Natural killer cell (primary cell): Measurements from ENCODE around the gene SIRPB1. TPM values are rescaled to one million over a fixed set of nuclear protein-coding genes. Genes with fewer than 3 reads are reported as not detected.

Experiments used
- ATAC-seq, 3 donors: fragments of 150-1000 bp in 2 of 3; fragments of 200-7000 bp in 1 of 3; cut with Tn5 transposase; 1 replicate in 1 of 3; 2 replicates in 2 of 3; pipeline ENCODE4 v1.10.0; 2021; ENCODE audit warnings: mild to moderate bottlenecking in 2 of 3, moderate library complexity in 2 of 3
- DNase-seq, 2 donors: peaks; one replicate each; pipeline versions ENCODE4 v3.0.0 to v3.0.0-alpha.2; 2013 to 2021; ENCODE audit warnings: mixed read lengths in 1 of 2
- H3K27ac ChIP-seq: one replicate; pipeline ENCODE4 v1.5.1; 2013; ENCODE audit warnings: mild to moderate bottlenecking, low read length
- H3K27me3 ChIP-seq: one replicate; pipeline ENCODE4 v1.6.1; 2013; ENCODE audit warnings: low read length; ENCODE audit not compliant: control insufficient read depth, insufficient read depth
- H3K36me3 ChIP-seq: one replicate; pipeline ENCODE4 v1.6.1; 2013; ENCODE audit warnings: low read length; ENCODE audit not compliant: control insufficient read depth, insufficient read depth
- H3K4me1 ChIP-seq: one replicate; pipeline ENCODE4 v1.6.1; 2013; ENCODE audit warnings: low read length; ENCODE audit not compliant: control insufficient read depth, insufficient read depth
- H3K4me3 ChIP-seq: one replicate; pipeline ENCODE4 v1.5.1; 2013; ENCODE audit warnings: low read length
- H3K9me3 ChIP-seq: one replicate; pipeline ENCODE4 v1.6.1; 2013; ENCODE audit warnings: low read length; ENCODE audit not compliant: control insufficient read depth, insufficient read depth
- H3K27ac Mint-ChIP-seq, 2 donors: one replicate each; pipeline ENCODE4 v1.8.0; 2022; ENCODE audit warnings: mild to moderate bottlenecking in 2 of 2, mixed read lengths in 2 of 2, moderate library complexity in 1 of 2
- H3K27me3 Mint-ChIP-seq, 2 donors: one replicate each; pipeline ENCODE4 v1.8.0; 2022; ENCODE audit warnings: low read depth in 2 of 2, mixed read lengths in 2 of 2
- H3K36me3 Mint-ChIP-seq: one replicate; pipeline ENCODE4 v1.8.0; 2022; ENCODE audit warnings: mixed read lengths
- H3K4me1 Mint-ChIP-seq, 2 donors: one replicate each; pipeline ENCODE4 v1.8.0; 2022; ENCODE audit warnings: mixed read lengths in 2 of 2
- H3K4me3 Mint-ChIP-seq: one replicate; pipeline ENCODE4 v1.8.0; 2022; ENCODE audit warnings: mild to moderate bottlenecking, moderate library complexity, mixed read lengths
- H3K9me3 Mint-ChIP-seq, 2 donors: one replicate each; pipeline ENCODE4 v1.8.0; 2022; ENCODE audit warnings: mixed read lengths in 2 of 2
- CTCF ChIP-seq: fragments of 200-600 bp; IDR thresholded peaks from one replicate; pipeline ENCODE4 v1.8.0; 2022; ENCODE audit warnings: antibody characterized with exemption
- WGBS: methylation state at CpG from one replicate; pipeline ENCODE4 v1.1.7; 2013; ENCODE audit warnings: missing lambda C conversion rate; ENCODE audit not compliant: insufficient coverage; 5-methylcytosine and 5-hydroxymethylcytosine counted together
- intact Hi-C: fragments of 100-400 bp; cut with micrococcal nuclease; formaldehyde crosslinking; loops from one replicate; pipeline ENCODE4 v1.14.2; 2022
- total RNA-seq, 4 donors: library from RNA; stranded (reverse); fragments of 120-200 nt in 1 of 4; gene quantifications; one replicate each; pipeline versions ENCODE4 v1.2.3 to v1.2.4, GENCODE V29; 2013 to 2022

SIRPB1 gene
- 1 to 10 TPM; 2.6 to 7.2 (median 5.3) TPM for total RNA-seq
- 4.1 TPM for total RNA-seq (2013)

DNA sequence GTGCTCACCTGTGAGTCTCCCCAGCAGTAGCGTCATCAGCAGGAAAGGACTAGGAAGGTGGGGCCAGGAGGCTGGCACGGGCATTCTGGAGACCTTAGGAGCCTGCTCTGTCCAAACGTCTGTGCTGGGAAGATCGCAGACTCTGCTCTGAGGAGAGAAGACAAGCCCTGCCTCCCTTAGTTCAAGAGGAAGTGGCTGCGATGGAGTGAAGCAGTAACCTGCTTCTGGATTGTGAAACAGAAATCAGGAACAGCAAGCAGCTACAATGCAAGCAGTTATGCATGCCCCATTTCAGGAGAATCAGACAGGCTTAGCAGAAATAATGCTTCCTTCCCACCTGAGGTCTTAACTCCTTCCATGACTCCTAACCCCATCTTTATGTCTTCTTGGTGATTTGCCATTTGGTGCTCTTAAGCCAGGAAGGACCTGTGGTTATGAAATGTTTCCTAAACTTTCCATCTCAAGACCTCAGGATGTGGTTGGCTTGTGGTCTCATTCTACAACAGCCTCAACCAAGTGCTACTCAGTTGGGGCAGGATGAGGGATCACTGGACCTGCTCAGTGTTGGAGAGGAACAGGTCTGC, at the start of gene SIRPB1:
TSS of gene SIRPB1 (minus strand) at position 149 of the 584 bp plus-strand sequence. CDS start at position 84, 65 bp downstream.
- 26% methylated on average over 5 of the region's 5 CpGs for WGBS
- H3K4me3 Mint-ChIP-seq, result no peak within 1 kb of the TSS
- peaks cover 32 to 38% of the 10 kb centered on the region in 2 donors for H3K4me1 Mint-ChIP-seq
- Histone ChIP-seq H3K27ac (no peak within 1 kb of the TSS), H3K4me1 (peaks cover 35% of the 10 kb centered on the region), H3K4me3 (no peak within 1 kb of the TSS), H3K9me3 (no peaks in the 10 kb centered on the region), H3K27me3 (no peaks in the 10 kb centered on the region), H3K36me3 (no peaks in the 10 kb centered on the region)
- H3K27ac Mint-ChIP-seq, result no peak within 1 kb of the TSS
- ATAC-seq, result peak in 1 of 3 donors; percentile 69
- DNase-seq, result peak in 1 of 2 donors; percentile 20
- intact Hi-C loops, result loop anchor here (10.0 kb wide), 1 partner anchor 55 kb away; no protein-coding TSS in a partner anchor
- peaks cover 0 to 2% of the 10 kb centered on the region in 2 donors for H3K9me3 Mint-ChIP-seq
- peaks cover 0 to 2% of the 10 kb centered on the region in 2 donors for H3K27me3 Mint-ChIP-seq
- TF ChIP-seq CTCF, result no peak
- H3K36me3 Mint-ChIP-seq, result no peaks in the 10 kb centered on the region

GRCh38 chr20:1669304-1669703, 49.5 kb upstream of the SIRPB1 start:
- Mint-ChIP-seq H3K36me3 (no peaks in the 10 kb centered on the region), H3K9me3 (no peaks in the 10 kb centered on the region), H3K27me3 (peaks cover 0 to 3% of the 10 kb centered on the region in 2 donors), H3K4me3 (no peak overlapping the region), H3K27ac (no peak overlapping the region), H3K4me1 (peaks cover 16 to 23% of the 10 kb centered on the region in 2 donors)
- intact Hi-C loops, result no loop called here
- ATAC-seq (no peak), DNase-seq (no peak)
- no peak for TF ChIP-seq CTCF
- 89% methylated on average over 5 of the region's 5 CpGs for WGBS
- Histone ChIP-seq H3K27ac (no peak overlapping the region), H3K36me3 (no peaks in the 10 kb centered on the region), H3K4me1 (peaks cover 38% of the 10 kb centered on the region), H3K9me3 (no peaks in the 10 kb centered on the region), H3K4me3 (no peak overlapping the region), H3K27me3 (no peaks in the 10 kb centered on the region)

DNA sequence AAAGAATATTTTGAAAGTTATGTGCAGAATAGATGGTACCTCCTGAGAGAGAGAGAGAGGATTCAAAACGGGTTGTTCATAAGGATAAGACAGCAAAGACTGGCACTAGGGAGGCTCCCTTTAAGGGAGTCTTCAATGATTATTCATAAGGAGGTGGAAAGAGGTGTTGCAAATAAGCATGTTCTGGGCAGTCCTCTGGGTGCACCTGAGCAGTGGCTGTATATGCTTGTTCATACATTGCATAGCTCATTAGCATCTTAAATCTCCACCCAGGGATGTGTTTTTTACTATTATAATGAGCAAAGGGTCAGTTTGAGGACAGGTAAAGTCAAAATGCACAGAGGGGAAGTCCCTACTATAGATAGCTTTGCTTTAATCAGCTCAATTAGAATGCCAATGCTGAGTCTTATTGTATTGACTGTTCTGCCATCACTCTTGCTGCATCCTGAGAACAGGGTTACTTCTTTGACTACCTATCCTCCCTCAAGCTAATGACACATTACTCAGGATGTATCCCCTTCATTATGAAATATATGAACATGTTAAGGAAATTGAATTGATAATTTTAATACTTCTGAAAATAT, 47.8 kb upstream of the SIRPB1 start:
- H3K27me3 Mint-ChIP-seq, result no peaks in the 10 kb centered on the region
- H3K4me3 ChIP-seq, result no peak overlapping the region
- no peaks in the 10 kb centered on the region for H3K9me3 Mint-ChIP-seq
- intact Hi-C loops, result no loop called here
- no peaks in the 10 kb centered on the region for H3K27me3 ChIP-seq
- ATAC-seq (no peak), DNase-seq (no peak)
- no peak overlapping the region for H3K27ac Mint-ChIP-seq
- H3K27ac ChIP-seq, result no peak overlapping the region
- H3K9me3 ChIP-seq, result no peaks in the 10 kb centered on the region
- H3K36me3 Mint-ChIP-seq, result no peaks in the 10 kb centered on the region
- peaks cover 32% of the 10 kb centered on the region for H3K4me1 ChIP-seq
- H3K4me3 Mint-ChIP-seq, result no peak overlapping the region
- TF ChIP-seq CTCF, result no peak
- H3K36me3 ChIP-seq, result no peaks in the 10 kb centered on the region
- H3K4me1 Mint-ChIP-seq, result peaks cover 26 to 28% of the 10 kb centered on the region in 2 donors
- 59% methylated on average over 1 of the region's 1 CpG for WGBS
